ENCODE results near the gene ACACA. TPM values are rescaled to one million over a fixed set of nuclear protein-coding genes. Genes with fewer than 3 reads are reported as not detected.

Gene ACACA
- total RNA-seq, 1 donor from 2014 or later, result 26.9 TPM

- DNase-seq (ENCODE audit: low spot score), result no peak
- intact Hi-C loops (cut with DNase I), result no loop called here
Measured at GRCh38 chr17:37305406-37305905, 101.2 kb downstream of the ACACA start.

- intact Hi-C loops (cut with DNase I), result no loop called here
- no peak for DNase-seq (ENCODE audit: low spot score)
Measured at GRCh38 chr17:37301288-37301687, 105.3 kb downstream of the ACACA start.

- intact Hi-C loops (cut with DNase I), result no loop called here
- DNase-seq (ENCODE audit: low spot score), result no peak
Measured at GRCh38 chr17:37300683-37301082, 106.0 kb downstream of the ACACA start.

GRCh38 chr17:37299257-37299980, 107.2 kb downstream of the ACACA start:
- intact Hi-C loops (cut with DNase I), result no loop called here
- no peak for DNase-seq (ENCODE audit: low spot score)

- no peak for DNase-seq (ENCODE audit: low spot score)
- intact Hi-C loops (cut with DNase I), result no loop called here
Measured at GRCh38 chr17:37295888-37296287, 110.7 kb downstream of the ACACA start.

GRCh38 chr17:37294888-37295287, 111.7 kb downstream of the ACACA start:
- intact Hi-C loops (cut with DNase I), result no loop called here
- DNase-seq (ENCODE audit: low spot score), result no peak

GRCh38 chr17:37293770-37294169, 112.9 kb downstream of the ACACA start:
- no peak for DNase-seq (ENCODE audit: low spot score)
- intact Hi-C loops (cut with DNase I), result no loop called here

- intact Hi-C loops (cut with DNase I), result no loop called here
- no peak for DNase-seq (ENCODE audit: low spot score)
Measured at GRCh38 chr17:37292429-37293139, 114.1 kb downstream of the ACACA start.

GRCh38 chr17:37291351-37291750, 115.3 kb downstream of the ACACA start:
- DNase-seq (ENCODE audit: low spot score), result no peak
- intact Hi-C loops (cut with DNase I), result no loop called here

- intact Hi-C loops (cut with DNase I), result no loop called here
- no peak for DNase-seq (ENCODE audit: low spot score)
Measured at GRCh38 chr17:37286430-37286829, 120.2 kb downstream of the ACACA start.

- intact Hi-C loops (cut with DNase I), result no loop called here
- no peak for DNase-seq (ENCODE audit: low spot score)
Measured at GRCh38 chr17:37284191-37284590, 122.4 kb downstream of the ACACA start.

GRCh38 chr17:37283414-37283961, 123.1 kb downstream of the ACACA start:
- no peak for DNase-seq (ENCODE audit: low spot score)
- intact Hi-C loops (cut with DNase I), result no loop called here

- intact Hi-C loops (cut with DNase I), result no loop called here
- no peak for DNase-seq (ENCODE audit: low spot score)
Measured at GRCh38 chr17:37280841-37281240, 125.8 kb downstream of the ACACA start.

- DNase-seq (ENCODE audit: low spot score), result no peak
- intact Hi-C loops (cut with DNase I), result no loop called here
Measured at GRCh38 chr17:37278247-37278894, 128.3 kb downstream of the ACACA start.

- DNase-seq (ENCODE audit: low spot score), result no peak
- intact Hi-C loops (cut with DNase I), result no loop called here
Measured at GRCh38 chr17:37276475-37276874, 130.2 kb downstream of the ACACA start.

- no peak for DNase-seq (ENCODE audit: low spot score)
- intact Hi-C loops (cut with DNase I), result no loop called here
Measured at GRCh38 chr17:37274461-37274860, 132.2 kb downstream of the ACACA start.

- intact Hi-C loops (cut with DNase I), result no loop called here
- no peak for DNase-seq (ENCODE audit: low spot score)
Measured at GRCh38 chr17:37273409-37274051, 133.1 kb downstream of the ACACA start.

GRCh38 chr17:37265446-37266173, 141.0 kb downstream of the ACACA start:
- intact Hi-C loops (cut with DNase I), result no loop called here
- no peak for DNase-seq (ENCODE audit: low spot score)

- intact Hi-C loops (cut with DNase I), result no loop called here
- DNase-seq (ENCODE audit: low spot score), result no peak
Measured at GRCh38 chr17:37261286-37261685, 145.3 kb downstream of the ACACA start.
